Stomach (tissue), 9 donors: ENCODE results near the gene MRPS12. TPM values are rescaled to one million over a fixed set of nuclear protein-coding genes. Genes with fewer than 3 reads are reported as not detected.

ENCODE experiments used
- DNase-seq, 2 donors: peaks; one replicate each; pipeline versions ENCODE4 v3.0.0 to v3.0.0-alpha.2; 2013 to 2019
- H3K27ac ChIP-seq, 5 donors: fragments of 200-600 bp in 4 of 5; sonication (generic) in 4 of 5; one replicate each; pipeline ENCODE4 v1.5.1; 2013 to 2019; ENCODE audit warnings: mild to moderate bottlenecking in 1 of 5, moderate library complexity in 1 of 5
- H3K27me3 ChIP-seq, 3 donors: fragments of 200-600 bp; sonication (generic); one replicate each; pipeline ENCODE4 v1.5.1; 2017 to 2019; ENCODE audit warnings: mixed run types in 1 of 3
- H3K36me3 ChIP-seq, 4 donors: fragments of 200-600 bp; sonication (generic); 1 replicate in 3 of 4; 2 replicates in 1 of 4; pipeline ENCODE4 v1.5.1; 2016 to 2019
- H3K4me1 ChIP-seq, 4 donors: fragments of 200-600 bp; sonication (generic); one replicate each; pipeline ENCODE4 v1.5.1; 2016 to 2019
- H3K4me3 ChIP-seq, 4 donors: fragments of 200-600 bp; sonication (generic) in 3 of 4; one replicate each; pipeline ENCODE4 v1.5.1; 2016 to 2019; ENCODE audit warnings: mild to moderate bottlenecking in 1 of 4
- H3K9me3 ChIP-seq, 4 donors: fragments of 200-600 bp; sonication (generic); one replicate each; pipeline ENCODE4 v1.5.1; 2016 to 2019
- EP300 ChIP-seq: sonication (generic); formaldehyde crosslinking; IDR thresholded peaks from one replicate; pipeline ENCODE4 v1.6.1; 2017; ENCODE audit warnings: antibody characterized with exemption
- POLR2A ChIP-seq, 4 donors: fragments of 450-650 bp; IDR thresholded peaks; one replicate each; pipeline ENCODE4 v1.6.1; 2016; ENCODE audit warnings: antibody characterized with exemption in 4 of 4, control low read depth in 2 of 4, mild to moderate bottlenecking in 1 of 4, moderate library complexity in 1 of 4
- POLR2AphosphoS5 ChIP-seq, 3 donors: sonication (generic); formaldehyde crosslinking; IDR thresholded peaks; one replicate each; pipeline ENCODE4 v1.6.1; 2016; ENCODE audit warnings: antibody characterized with exemption in 3 of 3
- WGBS, 5 donors: extraction: QIAGEN DNeasy Blood & Tissue Kit in 3 of 5; methylation state at CpG; one replicate each; pipeline versions ENCODE4 v1.1.5 to v1.1.7; 2013 to 2018; 5-methylcytosine and 5-hydroxymethylcytosine counted together
- intact Hi-C: fragments of 100-400 bp; cut with DNase I; formaldehyde crosslinking; loops from one replicate; pipeline ENCODE4 v1.15.1; 2023; ENCODE audit warnings: low total_unique reads
- polyA plus RNA-seq, 3 donors: library from polyadenylated mRNA; stranded (reverse); fragments of 200-250 nt; gene quantifications; one replicate each; pipeline ENCODE4 v1.2.3, GENCODE V29; 2013
- total RNA-seq, 5 donors: library from RNA; depleted of rRNA; stranded (reverse); fragments of >200 nt; gene quantifications; one replicate each; pipeline versions ENCODE4 v1.1.0 to v1.2.3, GENCODE V29; 2014 to 2016
- TF ChIP-seq, protein P1 (sequence below), 7 experiments: fragments of 450-650 bp in 4 of 7; fragments of 200-600 bp in 3 of 7; sonication (generic) in 3 of 7; IDR thresholded peaks; one replicate each; pipeline ENCODE4 v1.5.1; 2016 to 2019; ENCODE audit warnings: antibody characterized with exemption in 7 of 7, control low read depth in 2 of 7, mild to moderate bottlenecking in 1 of 7
- donor health status: healthy with polysubstance abuse.
- donor health status: Bipolar disorder and iron deficiency.
- donor health status: healthy.

The MRPS12 gene
- total and polyA plus RNA-seq, 8 donors: 3.8 to 73.1 (median 34.6) TPM

DNA sequence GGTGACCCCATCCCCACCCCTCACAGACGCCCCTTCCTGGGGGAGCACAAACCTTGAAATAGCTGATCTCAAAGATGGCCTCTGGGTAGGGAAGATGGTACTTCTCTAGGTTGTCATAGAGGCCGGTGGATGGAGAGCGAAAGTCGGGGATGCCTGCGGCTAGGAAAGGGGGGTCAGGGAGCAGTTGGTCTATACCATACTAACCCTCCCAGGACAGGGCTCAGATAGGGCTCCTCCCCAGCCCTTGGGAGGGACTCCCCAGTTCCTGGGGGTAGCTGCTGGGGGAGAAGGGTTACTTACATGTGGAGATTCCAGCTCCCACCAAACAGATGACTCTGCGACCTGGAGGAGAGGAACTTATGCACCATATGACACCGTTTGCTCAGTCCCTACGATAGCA, 40.9 kb upstream of the MRPS12 start:
- no peak overlapping the region for H3K27ac ChIP-seq
- TF ChIP-seq POLR2A (IDR thresholded peaks at IDR 0.05): no peak
- TF ChIP-seq, protein P1, sequence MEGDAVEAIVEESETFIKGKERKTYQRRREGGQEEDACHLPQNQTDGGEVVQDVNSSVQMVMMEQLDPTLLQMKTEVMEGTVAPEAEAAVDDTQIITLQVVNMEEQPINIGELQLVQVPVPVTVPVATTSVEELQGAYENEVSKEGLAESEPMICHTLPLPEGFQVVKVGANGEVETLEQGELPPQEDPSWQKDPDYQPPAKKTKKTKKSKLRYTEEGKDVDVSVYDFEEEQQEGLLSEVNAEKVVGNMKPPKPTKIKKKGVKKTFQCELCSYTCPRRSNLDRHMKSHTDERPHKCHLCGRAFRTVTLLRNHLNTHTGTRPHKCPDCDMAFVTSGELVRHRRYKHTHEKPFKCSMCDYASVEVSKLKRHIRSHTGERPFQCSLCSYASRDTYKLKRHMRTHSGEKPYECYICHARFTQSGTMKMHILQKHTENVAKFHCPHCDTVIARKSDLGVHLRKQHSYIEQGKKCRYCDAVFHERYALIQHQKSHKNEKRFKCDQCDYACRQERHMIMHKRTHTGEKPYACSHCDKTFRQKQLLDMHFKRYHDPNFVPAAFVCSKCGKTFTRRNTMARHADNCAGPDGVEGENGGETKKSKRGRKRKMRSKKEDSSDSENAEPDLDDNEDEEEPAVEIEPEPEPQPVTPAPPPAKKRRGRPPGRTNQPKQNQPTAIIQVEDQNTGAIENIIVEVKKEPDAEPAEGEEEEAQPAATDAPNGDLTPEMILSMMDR (IDR thresholded peaks at IDR 0.05): no peak
- TF ChIP-seq EP300: no peak
- no peak for TF ChIP-seq POLR2AphosphoS5 (IDR thresholded peaks at IDR 0.05)
- 82 to 94% (median 87%) methylated on average over 7 to 8 of the region's 8 CpGs for WGBS, 5 donors
- intact Hi-C loops: no loop called here
- DNase-seq: no peak
- peaks cover 0 to 7% (median 0%) of the 10 kb centered on the region in 4 donors for H3K4me1 ChIP-seq
- H3K4me3 ChIP-seq: no peak overlapping the region
- H3K27me3 ChIP-seq: no peaks in the 10 kb centered on the region
- peaks cover 26 to 80% (median 72%) of the 10 kb centered on the region in 4 donors for H3K36me3 ChIP-seq
- no peaks in the 10 kb centered on the region for H3K9me3 ChIP-seq

DNA sequence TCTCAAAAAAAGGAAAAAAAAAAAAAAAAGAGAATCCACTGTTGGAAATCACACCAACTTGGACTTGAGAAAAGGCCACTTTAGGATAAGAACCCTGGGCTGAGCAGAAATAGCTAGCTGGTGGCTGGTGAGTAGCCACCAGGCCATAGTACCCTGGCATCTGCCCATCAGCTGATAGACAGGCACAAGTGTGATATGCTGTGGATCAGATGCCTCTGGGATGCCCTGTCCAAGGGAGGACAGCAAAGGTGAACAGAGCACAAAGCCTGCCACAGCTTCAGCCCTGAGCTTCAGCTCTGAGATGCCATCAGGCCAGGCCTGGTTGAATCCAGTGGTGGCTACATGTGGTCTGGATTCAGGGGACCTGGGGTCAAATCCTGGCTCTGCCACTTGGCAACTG, 40.1 kb upstream of the MRPS12 start:
- DNase-seq: no peak
- no peaks in the 10 kb centered on the region for H3K27me3 ChIP-seq
- peaks cover 0 to 16% (median 0%) of the 10 kb centered on the region in 4 donors for H3K4me1 ChIP-seq
- H3K36me3 ChIP-seq: peaks cover 26 to 76% (median 71%) of the 10 kb centered on the region in 4 donors
- no peak overlapping the region for H3K27ac ChIP-seq
- intact Hi-C loops: no loop called here
- TF ChIP-seq POLR2A (IDR thresholded peaks at IDR 0.05) (no peak), EP300 (no peak), POLR2AphosphoS5 (IDR thresholded peaks at IDR 0.05) (no peak)
- TF ChIP-seq, protein P1 (IDR thresholded peaks at IDR 0.05): no peak
- H3K9me3 ChIP-seq: no peaks in the 10 kb centered on the region
- no peak overlapping the region for H3K4me3 ChIP-seq

DNA sequence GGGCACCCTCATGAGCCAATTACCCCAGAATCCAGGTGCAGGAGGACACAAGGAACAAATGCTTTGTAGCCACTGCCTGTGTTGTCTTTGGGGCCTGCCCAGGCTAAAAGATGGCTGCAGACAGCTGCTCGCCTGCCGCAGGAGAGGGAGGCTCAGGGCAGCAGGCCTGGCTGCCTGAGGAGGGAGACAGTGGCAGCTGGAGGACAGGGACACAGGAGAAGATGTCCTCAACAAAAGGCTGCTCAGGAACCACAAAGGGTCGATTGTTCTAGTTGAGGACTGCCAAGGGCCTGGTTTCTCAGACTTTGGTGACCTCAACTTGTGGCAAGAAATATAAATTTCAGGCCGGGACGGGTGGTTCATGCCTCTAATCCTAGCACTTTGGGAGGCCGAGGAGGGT, 39.0 kb upstream of the MRPS12 start:
- Histone ChIP-seq H3K27me3 (no peaks in the 10 kb centered on the region), H3K36me3 (peaks cover 26 to 76% (median 67%) of the 10 kb centered on the region in 4 donors), H3K4me1 (peaks cover 0 to 21% (median 3%) of the 10 kb centered on the region in 4 donors), H3K27ac (no peak overlapping the region), H3K4me3 (no peak overlapping the region), H3K9me3 (no peaks in the 10 kb centered on the region)
- intact Hi-C loops: no loop called here
- TF ChIP-seq POLR2AphosphoS5 (IDR thresholded peaks at IDR 0.05) (no peak), POLR2A (IDR thresholded peaks at IDR 0.05) (no peak), EP300 (no peak)
- TF ChIP-seq, protein P1 (IDR thresholded peaks at IDR 0.05): no peak
- no peak for DNase-seq
- WGBS, 5 donors: 89 to 97% (median 92%) methylated on average over 5 to 6 of the region's 6 CpGs

DNA sequence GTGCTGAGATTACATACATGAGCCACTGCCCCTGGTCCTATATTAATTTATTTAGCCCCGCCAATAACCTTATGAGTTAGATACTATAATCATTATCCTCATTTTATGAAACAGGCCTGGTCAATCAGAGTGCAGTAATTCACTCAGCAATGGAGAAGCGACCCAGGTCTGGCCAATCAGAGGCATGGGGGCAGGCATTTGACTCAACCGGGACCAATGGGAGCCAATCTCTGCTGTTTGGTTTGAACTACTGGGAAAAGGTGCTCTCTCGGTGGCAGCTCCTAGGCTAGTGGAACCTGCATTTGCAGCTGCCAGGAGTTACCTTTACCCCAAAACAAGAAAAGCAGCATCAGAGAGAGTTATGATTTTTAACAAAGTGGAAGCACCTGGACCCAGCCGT, 37.9 kb upstream of the MRPS12 start:
- peaks cover 26 to 70% (median 62%) of the 10 kb centered on the region in 4 donors for H3K36me3 ChIP-seq
- WGBS, 5 donors: 81 to 92% (median 89%) methylated on average over 5 of the region's 5 CpGs
- no peak overlapping the region for H3K27ac ChIP-seq
- no peak overlapping the region for H3K4me3 ChIP-seq
- H3K4me1 ChIP-seq: peaks cover 1 to 32% (median 10%) of the 10 kb centered on the region in 4 donors
- no peaks in the 10 kb centered on the region for H3K27me3 ChIP-seq
- DNase-seq: no peak
- intact Hi-C loops: no loop called here
- TF ChIP-seq POLR2A (IDR thresholded peaks at IDR 0.05) (no peak), EP300 (no peak), POLR2AphosphoS5 (IDR thresholded peaks at IDR 0.05) (no peak)
- TF ChIP-seq, protein P1 (IDR thresholded peaks at IDR 0.05): no peak
- H3K9me3 ChIP-seq: no peaks in the 10 kb centered on the region
